Gastroesophageal sphincter (tissue), 4 donors: ENCODE measurements around the gene SLC18B1. TPM values are rescaled to one million over a fixed set of nuclear protein-coding genes. Genes with fewer than 3 reads are reported as not detected.

Experiments used
- ATAC-seq: fragments of 150-250 bp; one replicate; pipeline ENCODE4 v1.9.1; 2016; ENCODE audit warnings: mild to moderate bottlenecking, moderate library complexity
- H3K27ac ChIP-seq, 4 donors: fragments of 200-600 bp; sonication (generic) in 3 of 4; 1 replicate in 3 of 4; 2 replicates in 1 of 4; pipeline ENCODE4 v1.5.1; 2016 to 2019
- H3K27me3 ChIP-seq: fragments of 200-600 bp; sonication (generic); one replicate; pipeline ENCODE4 v1.5.1; 2019
- H3K36me3 ChIP-seq, 2 donors: fragments of 200-600 bp; sonication (generic); one replicate each; pipeline ENCODE4 v1.5.1; 2019; ENCODE audit warnings: control low read depth in 1 of 2
- H3K4me1 ChIP-seq, 3 donors: fragments of 200-600 bp; sonication (generic); 1 replicate in 2 of 3; 2 replicates in 1 of 3; pipeline ENCODE4 v1.5.1; 2016 to 2019; ENCODE audit warnings: control low read depth in 2 of 3
- H3K4me3 ChIP-seq, 2 donors: fragments of 200-600 bp; sonication (generic); one replicate each; pipeline ENCODE4 v1.5.1; 2019; ENCODE audit warnings: mild to moderate bottlenecking in 1 of 2, moderate library complexity in 1 of 2
- H3K9me3 ChIP-seq, 3 donors: fragments of 200-600 bp; sonication (generic); one replicate each; pipeline ENCODE4 v1.5.1; 2017 to 2019; ENCODE audit warnings: control low read depth in 2 of 3
- EP300 ChIP-seq: sonication (generic); formaldehyde crosslinking; IDR thresholded peaks from one replicate; pipeline ENCODE4 v1.6.1; 2017; ENCODE audit warnings: antibody characterized with exemption, mild to moderate bottlenecking
- POLR2A ChIP-seq, 2 donors: fragments of 450-650 bp; IDR thresholded peaks; one replicate each; pipeline ENCODE4 v1.6.1; 2017; ENCODE audit warnings: antibody characterized with exemption in 2 of 2, mild to moderate bottlenecking in 2 of 2, moderate library complexity in 1 of 2
- POLR2AphosphoS5 ChIP-seq: sonication (generic); formaldehyde crosslinking; IDR thresholded peaks from one replicate; pipeline ENCODE4 v1.6.1; 2017; ENCODE audit warnings: antibody characterized with exemption
- WGBS, 2 donors: methylation state at CpG; one replicate each; pipeline ENCODE4 v1.1.5; 2018; ENCODE audit warnings: low coverage in 1 of 2; 5-methylcytosine and 5-hydroxymethylcytosine counted together
- total RNA-seq, 4 donors: library from RNA; depleted of rRNA; stranded (reverse); fragments of >200 nt; gene quantifications; one replicate each; pipeline ENCODE4 v1.1.0, GENCODE V29; 2016
- TF ChIP-seq, protein P1 (sequence below), 4 experiments: fragments of 200-600 bp in 2 of 4; fragments of 450-650 bp in 2 of 4; sonication (generic) in 1 of 4; IDR thresholded peaks; one replicate each; pipeline ENCODE4 v1.5.1; 2017 to 2019; ENCODE audit warnings: antibody characterized with exemption in 4 of 4, mild to moderate bottlenecking in 2 of 4, moderate library complexity in 2 of 4

The SLC18B1 gene
- total RNA-seq, 4 donors from 2014 or later, result 7.1 to 12.9 (median 8.9) TPM

DNA sequence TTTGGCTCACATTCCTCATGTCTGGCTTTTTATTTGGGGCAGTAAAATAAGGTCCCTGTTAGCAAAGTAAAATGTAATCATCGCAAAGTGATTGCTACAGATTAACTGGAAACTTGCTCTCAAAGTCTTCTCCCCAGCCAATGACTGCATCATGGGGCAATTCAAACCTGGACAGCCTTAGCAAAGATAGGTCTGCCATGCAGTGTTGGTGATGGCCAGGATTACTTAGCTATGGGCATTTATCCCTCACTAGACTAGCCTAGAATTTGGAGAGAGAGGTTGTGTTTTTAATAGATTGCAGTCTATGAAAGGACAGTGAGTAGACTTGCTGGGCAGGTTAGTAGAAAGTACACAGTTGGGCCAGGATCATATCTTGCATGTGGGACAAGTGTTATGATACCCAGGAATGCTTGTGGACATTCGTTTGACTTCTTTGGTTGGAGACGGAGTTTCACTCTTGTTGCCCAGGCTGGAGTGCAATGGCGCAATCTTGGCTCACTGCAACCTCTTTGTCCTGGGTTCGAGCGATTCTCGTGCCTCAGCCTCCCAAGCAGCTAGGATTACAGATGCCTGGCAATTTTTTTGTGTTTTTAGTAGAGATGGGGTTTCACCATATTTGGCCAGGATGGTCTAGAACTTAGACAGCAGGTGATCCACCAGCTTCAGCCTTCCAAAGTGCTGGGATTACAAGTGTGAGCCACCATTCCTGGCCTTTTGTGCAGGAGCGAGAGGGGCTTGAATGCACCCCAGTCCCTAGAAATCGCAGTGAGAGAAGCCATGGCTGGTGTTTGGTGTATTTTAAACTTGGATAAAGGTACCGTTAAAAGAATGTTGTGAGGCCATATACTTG lies 19.3 kb upstream of the SLC18B1 start:
- H3K9me3 ChIP-seq, result no peaks in the 10 kb centered on the region

DNA sequence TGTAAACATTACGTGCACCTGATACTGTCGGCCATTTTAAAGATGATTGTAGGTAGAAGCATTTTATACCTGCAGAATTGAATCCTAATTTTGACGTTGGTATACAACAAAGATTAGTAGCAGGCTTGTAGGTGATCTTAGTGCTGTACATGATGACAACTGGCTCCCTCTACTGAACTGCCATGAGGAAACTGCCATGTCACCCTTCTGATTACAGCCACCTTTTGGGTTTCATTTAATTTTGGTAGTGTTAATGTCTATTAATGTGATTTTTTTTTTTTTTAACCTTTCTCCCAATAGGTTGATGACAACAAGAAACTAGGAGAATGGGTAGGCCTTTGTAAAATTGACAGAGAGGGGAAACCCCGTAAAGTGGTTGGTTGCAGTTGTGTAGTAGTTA lies 18.2 kb upstream of the SLC18B1 start:
- Histone ChIP-seq H3K4me1 (peaks cover 7 to 58% (median 9%) of the 10 kb centered on the region in 3 donors), H3K9me3 (no peaks in the 10 kb centered on the region), H3K4me3 (peak overlapping the region in 1 of 2 donors; percentile 81), H3K27ac (no peak overlapping the region), H3K27me3 (no peaks in the 10 kb centered on the region), H3K36me3 (peaks cover 0 to 44% of the 10 kb centered on the region in 2 donors)
- ATAC-seq, result no peak
- TF ChIP-seq, protein P1, sequence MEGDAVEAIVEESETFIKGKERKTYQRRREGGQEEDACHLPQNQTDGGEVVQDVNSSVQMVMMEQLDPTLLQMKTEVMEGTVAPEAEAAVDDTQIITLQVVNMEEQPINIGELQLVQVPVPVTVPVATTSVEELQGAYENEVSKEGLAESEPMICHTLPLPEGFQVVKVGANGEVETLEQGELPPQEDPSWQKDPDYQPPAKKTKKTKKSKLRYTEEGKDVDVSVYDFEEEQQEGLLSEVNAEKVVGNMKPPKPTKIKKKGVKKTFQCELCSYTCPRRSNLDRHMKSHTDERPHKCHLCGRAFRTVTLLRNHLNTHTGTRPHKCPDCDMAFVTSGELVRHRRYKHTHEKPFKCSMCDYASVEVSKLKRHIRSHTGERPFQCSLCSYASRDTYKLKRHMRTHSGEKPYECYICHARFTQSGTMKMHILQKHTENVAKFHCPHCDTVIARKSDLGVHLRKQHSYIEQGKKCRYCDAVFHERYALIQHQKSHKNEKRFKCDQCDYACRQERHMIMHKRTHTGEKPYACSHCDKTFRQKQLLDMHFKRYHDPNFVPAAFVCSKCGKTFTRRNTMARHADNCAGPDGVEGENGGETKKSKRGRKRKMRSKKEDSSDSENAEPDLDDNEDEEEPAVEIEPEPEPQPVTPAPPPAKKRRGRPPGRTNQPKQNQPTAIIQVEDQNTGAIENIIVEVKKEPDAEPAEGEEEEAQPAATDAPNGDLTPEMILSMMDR (IDR thresholded peaks at IDR 0.05), result no peak
- TF ChIP-seq POLR2A (IDR thresholded peaks at IDR 0.05) (no peak), EP300 (no peak), POLR2AphosphoS5 (no peak)
- WGBS, 2 donors, result 52 to 57% methylated on average over 3 to 4 of the region's 4 CpGs

More for the DNA sequence above, 19.3 kb upstream of the SLC18B1 start:
- WGBS, 2 donors, result 70 to 87% methylated on average over 6 to 10 of the region's 10 CpGs
- Histone ChIP-seq H3K27me3 (no peaks in the 10 kb centered on the region), H3K4me3 (no peak overlapping the region), H3K27ac (no peak overlapping the region), H3K4me1 (peaks cover 7 to 63% (median 9%) of the 10 kb centered on the region in 3 donors), H3K36me3 (peaks cover 0 to 44% of the 10 kb centered on the region in 2 donors)
- TF ChIP-seq EP300 (no peak), POLR2AphosphoS5 (no peak), POLR2A (IDR thresholded peaks at IDR 0.05) (no peak)
- TF ChIP-seq, protein P1 (IDR thresholded peaks at IDR 0.05), result no peak
- no peak for ATAC-seq

DNA sequence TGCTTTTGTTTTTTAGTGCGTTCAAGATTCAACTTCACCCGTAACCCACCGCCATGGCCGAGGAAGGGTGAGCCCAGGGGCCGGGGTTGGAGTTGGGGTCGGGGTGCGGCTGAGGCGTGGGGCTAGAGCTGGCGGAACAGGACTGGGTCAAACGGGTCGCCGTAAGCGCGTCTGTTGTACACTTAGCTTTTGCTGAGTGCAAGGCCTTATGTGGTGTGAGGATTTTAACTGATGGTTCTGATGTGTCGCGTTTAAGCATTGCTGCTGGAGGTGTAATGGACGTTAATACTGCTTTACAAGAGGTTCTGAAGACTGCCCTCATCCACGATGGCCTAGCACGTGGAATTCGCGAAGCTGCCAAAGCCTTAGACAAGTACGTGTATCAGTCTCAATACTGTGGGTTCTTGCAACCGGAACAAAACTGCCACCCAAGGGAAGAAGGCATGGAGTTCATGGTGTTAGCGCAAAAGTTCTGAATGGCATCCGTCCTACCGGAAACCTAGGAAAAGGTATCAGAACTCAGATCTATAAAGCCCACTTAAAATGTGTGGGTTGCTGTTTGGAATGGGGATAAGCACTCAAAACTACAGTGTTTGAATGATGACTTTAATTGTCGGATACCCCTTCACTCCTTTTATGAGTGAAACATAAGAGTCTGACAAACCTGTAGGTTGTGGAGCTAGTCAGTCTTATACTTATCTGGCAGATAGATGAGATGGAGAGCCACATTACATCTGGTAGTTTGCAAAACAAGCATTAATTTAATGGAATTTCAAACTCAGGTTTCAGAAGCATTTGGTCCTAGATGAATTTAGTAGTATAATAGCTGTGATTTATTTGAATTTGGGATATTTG lies 16.5 kb upstream of the SLC18B1 start:
- Histone ChIP-seq H3K27me3 (no peaks in the 10 kb centered on the region), H3K4me1 (peaks cover 7 to 47% (median 9%) of the 10 kb centered on the region in 3 donors), H3K27ac (peak overlapping the region; percentile 48 to 87 (median 84)), H3K9me3 (no peaks in the 10 kb centered on the region), H3K4me3 (peak overlapping the region; percentile 81 to 93), H3K36me3 (peaks cover 0 to 43% of the 10 kb centered on the region in 2 donors)
- 0% methylated on average over 5 to 21 of the region's 27 CpGs for WGBS, 2 donors
- no peak for TF ChIP-seq POLR2A (IDR thresholded peaks at IDR 0.05)
- no peak for TF ChIP-seq EP300
- TF ChIP-seq POLR2AphosphoS5, result no peak
- TF ChIP-seq, protein P1 (IDR thresholded peaks at IDR 0.05), result no peak
- no peak for ATAC-seq

DNA sequence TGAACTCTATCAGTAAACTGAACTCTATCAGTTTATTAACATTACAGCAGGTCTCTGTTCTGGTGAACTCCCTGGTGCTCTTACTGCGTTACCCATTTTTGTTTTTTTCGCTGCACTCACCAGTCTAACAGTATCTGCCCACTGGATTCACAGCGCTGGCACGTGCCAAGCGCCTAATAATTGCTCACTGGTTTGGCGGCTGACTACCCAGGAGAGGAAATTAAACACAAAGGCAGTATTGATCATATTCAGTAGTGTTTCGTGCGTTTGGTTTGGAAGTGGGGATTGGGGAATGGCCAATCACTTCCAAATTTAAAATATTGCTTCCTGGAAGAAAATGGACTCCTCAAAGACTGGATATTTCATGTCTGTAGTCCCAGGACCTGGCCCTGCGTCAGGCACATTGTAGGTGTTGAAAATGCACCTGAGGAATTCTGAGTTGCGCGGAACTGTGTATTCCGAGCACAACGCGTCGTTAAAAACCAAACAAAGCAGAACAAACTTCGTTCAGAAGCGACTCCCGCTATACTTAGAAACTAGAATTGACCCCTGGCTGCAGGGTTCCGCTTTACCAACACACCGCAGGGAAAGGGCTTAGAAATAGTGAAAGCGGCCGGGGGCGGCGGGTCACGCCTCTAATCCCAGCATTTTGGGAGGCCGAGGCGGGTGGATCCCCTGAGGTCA lies 14.9 kb upstream of the SLC18B1 start:
- no peak for TF ChIP-seq EP300
- no peak for TF ChIP-seq POLR2A (IDR thresholded peaks at IDR 0.05)
- TF ChIP-seq, protein P1 (IDR thresholded peaks at IDR 0.05), result peak in 1 of 4 experiments; percentile 7
- H3K27me3 ChIP-seq, result no peaks in the 10 kb centered on the region
- peaks cover 7 to 41% (median 9%) of the 10 kb centered on the region in 3 donors for H3K4me1 ChIP-seq
- peak overlapping the region; percentile 66 to 87 (median 84) for H3K27ac ChIP-seq
- H3K36me3 ChIP-seq, result peaks cover 0 to 27% of the 10 kb centered on the region in 2 donors
- no peaks in the 10 kb centered on the region for H3K9me3 ChIP-seq
- 0 to 1% methylated on average over 17 to 18 of the region's 27 CpGs for WGBS, 2 donors
- H3K4me3 ChIP-seq, result peak overlapping the region; percentile 77 to 81
- ATAC-seq, result no peak
